ENCODE measurements around the gene ZNF408. TPM values are rescaled to one million over a fixed set of nuclear protein-coding genes. Genes with fewer than 3 reads are reported as not detected.

The ZNF408 gene
- total RNA-seq, 1 experiment from 2014 or later: 14.4 TPM

DNA sequence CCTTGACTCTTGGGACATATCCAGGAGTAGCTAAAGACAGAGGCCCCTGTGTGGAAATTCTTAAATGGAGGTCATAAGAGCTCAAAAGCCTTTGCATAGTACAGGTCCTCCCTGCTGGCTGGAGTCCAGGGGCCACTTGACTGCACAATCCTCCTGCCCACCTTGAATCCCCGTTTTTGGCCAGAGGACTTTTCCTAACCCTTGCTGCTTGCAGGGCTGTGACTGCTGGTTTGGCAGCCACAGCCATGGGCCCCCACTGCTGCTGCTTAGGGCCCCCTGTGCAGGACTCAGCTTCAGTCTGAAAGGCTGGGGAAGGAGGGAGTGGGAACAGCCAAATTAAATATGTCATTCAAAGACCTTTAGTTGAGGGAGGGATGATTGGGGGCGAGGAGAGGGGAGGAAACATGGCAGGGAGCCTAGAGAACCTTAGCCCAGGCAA is 33.8 kb upstream of the ZNF408 start:
- BruUV-seq (replicated peaks): no TSS peak
- H3K36me3 ChIP-seq (ENCODE audit: control insufficient read depth in 1 of 2, insufficient read depth in 2 of 2, low read length in 2 of 2): peaks cover 14 to 19% of the 10 kb centered on the region in 2 experiments; a peak in 3 of 4 replicates
- RAD21 ChIA-PET (ENCODE audit: low non-redundant PET in 1 of 2, low total read pairs in 2 of 2, uncharacterized antibody in 2 of 2, unreplicated experiment in 2 of 2): no interaction called here
- H3K79me2 ChIP-seq (ENCODE audit: insufficient read depth, low read length): no peaks in the 10 kb centered on the region
- H4K20me1 ChIP-seq (ENCODE audit: insufficient read depth): no peaks in the 10 kb centered on the region
- POLR2A ChIA-PET: no interaction called here
- no peak overlapping the region for H3K27ac ChIP-seq (ENCODE audit: low read depth, low read length)
- H3K4me1 ChIP-seq (ENCODE audit: control insufficient read depth in 1 of 2, insufficient read depth in 2 of 2, low read length in 2 of 2): no peaks in the 10 kb centered on the region
- H3K9me2 ChIP-seq (ENCODE audit: insufficient read depth): no peaks in the 10 kb centered on the region
- H2AFZ ChIP-seq (ENCODE audit: low read depth, low read length, poor library complexity, severe bottlenecking): no peak overlapping the region
- H3K4me3 ChIP-seq (replicated peaks in 1 of 2; ENCODE audit: low read depth in 1 of 2, low read length in 2 of 2): no peak overlapping the region
- no peaks in the 10 kb centered on the region for H3K27me3 ChIP-seq (ENCODE audit: insufficient read depth, low read length)
- intact Hi-C loops (cut with micrococcal nuclease): loop anchor here (5.0 kb wide), 1 partner anchor 135 kb away; no protein-coding TSS in a partner anchor
- H3K4me2 ChIP-seq (ENCODE audit: low read length): no peak overlapping the region
- H3K9ac ChIP-seq (ENCODE audit: low read length): no peak overlapping the region
- CTCF ChIA-PET: no interaction called here
- no peaks in the 10 kb centered on the region for H3K9me3 ChIP-seq (ENCODE audit: control insufficient read depth in 1 of 2, insufficient read depth in 1 of 2, low read depth in 1 of 2, low read length in 2 of 2)
- DNase-seq (ENCODE audit: low read depth, low spot score) (no peak), ATAC-seq (no peak)
- TF ChIP-seq EGR1 (IDR thresholded peaks at IDR 0.05; ENCODE audit: low read depth) (no peak), CEBPB (IDR thresholded peaks at IDR 0.05; ENCODE audit: low read depth) (no peak)

DNA sequence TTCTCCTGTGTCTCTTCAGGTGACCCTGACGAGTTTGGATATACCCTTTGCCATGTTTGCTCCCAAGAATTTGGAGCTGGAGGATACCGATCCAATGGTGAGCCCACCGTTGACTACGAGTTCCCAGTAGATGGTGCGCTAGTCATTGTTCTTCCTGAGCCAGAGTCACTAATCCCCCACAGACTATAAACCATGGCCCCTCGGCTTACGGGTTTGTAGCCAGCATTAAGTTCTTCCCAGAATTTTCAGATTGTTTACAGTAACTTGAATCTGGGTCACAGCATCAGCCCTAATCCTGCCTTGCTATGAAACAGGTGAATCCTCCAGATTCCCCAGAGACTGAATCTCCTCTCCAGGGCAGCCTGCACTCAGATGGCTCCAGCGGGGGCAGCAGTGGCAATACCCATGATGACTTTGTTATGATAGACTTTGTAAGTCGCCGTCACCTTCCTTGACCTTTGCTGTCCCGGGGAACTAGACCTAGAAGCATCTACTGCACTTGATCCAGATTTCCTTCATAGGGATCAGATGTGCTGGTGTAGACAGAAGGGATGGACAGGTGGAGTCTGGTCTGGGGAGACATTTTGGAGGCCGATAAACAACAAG is 32.2 kb upstream of the ZNF408 start:
- Histone ChIP-seq H3K27me3 (ENCODE audit: insufficient read depth, low read length) (no peaks in the 10 kb centered on the region), H3K9me3 (ENCODE audit: control insufficient read depth in 1 of 2, insufficient read depth in 1 of 2, low read depth in 1 of 2, low read length in 2 of 2) (no peaks in the 10 kb centered on the region), H3K79me2 (ENCODE audit: insufficient read depth, low read length) (no peaks in the 10 kb centered on the region), H4K20me1 (ENCODE audit: insufficient read depth) (no peaks in the 10 kb centered on the region), H3K9me2 (ENCODE audit: insufficient read depth) (no peaks in the 10 kb centered on the region), H3K4me2 (ENCODE audit: low read length) (no peak overlapping the region), H3K27ac (ENCODE audit: low read depth, low read length) (no peak overlapping the region), H3K4me1 (ENCODE audit: control insufficient read depth in 1 of 2, insufficient read depth in 2 of 2, low read length in 2 of 2) (no peaks in the 10 kb centered on the region), H3K9ac (ENCODE audit: low read length) (no peak overlapping the region), H3K36me3 (ENCODE audit: control insufficient read depth in 1 of 2, insufficient read depth in 2 of 2, low read length in 2 of 2) (peaks cover 10 to 19% of the 10 kb centered on the region in 2 experiments; a peak in 3 of 4 replicates), H2AFZ (ENCODE audit: low read depth, low read length, poor library complexity, severe bottlenecking) (no peak overlapping the region), H3K4me3 (replicated peaks in 1 of 2; ENCODE audit: low read depth in 1 of 2, low read length in 2 of 2) (no peak overlapping the region)
- DNase-seq (ENCODE audit: low read depth, low spot score) (no peak), ATAC-seq (no peak)
- no TSS peak for BruUV-seq (replicated peaks)
- ChIA-PET CTCF (interaction anchor here (1.4 kb wide), 1 partner anchor 484 kb away, joined by 4 read pairs; no protein-coding TSS in a partner anchor), POLR2A (no interaction called here), RAD21 (ENCODE audit: low non-redundant PET in 1 of 2, low total read pairs in 2 of 2, uncharacterized antibody in 2 of 2, unreplicated experiment in 2 of 2) (no interaction called here)
- no peak for TF ChIP-seq POLR2A (IDR thresholded peaks at IDR 0.05; ENCODE audit: borderline replicate concordance, extremely low read depth, insufficient read depth, insufficient read length)
- no peak for TF ChIP-seq EGR1 (IDR thresholded peaks at IDR 0.05; ENCODE audit: low read depth)
- TF ChIP-seq SP1 (IDR thresholded peaks at IDR 0.05; ENCODE audit: low read depth): no peak
- TF ChIP-seq, protein P1, sequence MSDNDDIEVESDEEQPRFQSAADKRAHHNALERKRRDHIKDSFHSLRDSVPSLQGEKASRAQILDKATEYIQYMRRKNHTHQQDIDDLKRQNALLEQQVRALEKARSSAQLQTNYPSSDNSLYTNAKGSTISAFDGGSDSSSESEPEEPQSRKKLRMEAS (IDR thresholded peaks at IDR 0.05): no peak
- no peak for TF ChIP-seq TCF7L2 (IDR thresholded peaks at IDR 0.05; ENCODE audit: borderline replicate concordance, extremely low read depth, insufficient read depth, insufficient read length)
- no peak for TF ChIP-seq SIN3A (IDR thresholded peaks at IDR 0.05; ENCODE audit: low read depth)
- intact Hi-C loops (cut with micrococcal nuclease): loop anchor here (5.0 kb wide), 1 partner anchor 134 kb away; no protein-coding TSS in a partner anchor

Data from HCT116 (cell line).